ENCODE data around the gene ZBTB20. TPM values are rescaled to one million over a fixed set of nuclear protein-coding genes. Genes with fewer than 3 reads are reported as not detected.

The ZBTB20 gene
- total RNA-seq, 1 donor from 2014 or later, result 91.2 TPM

GRCh38 chr3:114442246-114442645 lies 704.8 kb downstream of the ZBTB20 start:
- ChIA-PET CTCF (interaction anchor here (1.6 kb wide), 1 partner anchor 23 kb away, joined by 6 read pairs; no protein-coding TSS in a partner anchor), POLR2A (interaction anchor here (0.5 kb wide), 1 partner anchor 705 kb away, joined by 4 read pairs; the partner anchor contains the start of gene ZBTB20)
- Mint-ChIP-seq H3K36me3 (ENCODE audit: low read depth) (peaks cover 9% of the 10 kb centered on the region), H3K9me3 (no peaks in the 10 kb centered on the region), H3K27me3 (no peaks in the 10 kb centered on the region), H3K4me1 (peaks cover 70% of the 10 kb centered on the region), H3K27ac (no peak overlapping the region), H3K4me3 (no peak overlapping the region)
- intact Hi-C loops (cut with micrococcal nuclease), result no loop called here
- no peak for ATAC-seq (ENCODE audit: low read depth)
- DNase-seq, result no peak
- TF ChIP-seq CTCF (IDR thresholded peaks at IDR 0.05), result no peak

GRCh38 chr3:114441386-114441785 lies 705.7 kb downstream of the ZBTB20 start:
- no peak for ATAC-seq (ENCODE audit: low read depth)
- intact Hi-C loops (cut with micrococcal nuclease), result no loop called here
- no peak for TF ChIP-seq CTCF (IDR thresholded peaks at IDR 0.05)
- Mint-ChIP-seq H3K4me3 (no peak overlapping the region), H3K9me3 (no peaks in the 10 kb centered on the region), H3K36me3 (ENCODE audit: low read depth) (peaks cover 5% of the 10 kb centered on the region), H3K27ac (peak overlapping the region; percentile 41), H3K27me3 (no peaks in the 10 kb centered on the region), H3K4me1 (peaks cover 69% of the 10 kb centered on the region)
- CTCF ChIA-PET, result interaction anchor here (1.6 kb wide), 1 partner anchor 22 kb away, joined by 6 read pairs; no protein-coding TSS in a partner anchor
- POLR2A ChIA-PET, result interaction anchor here (0.6 to 1.0 kb wide), 4 partner anchors 9 to 28 kb away, joined by 3 to 8 read pairs (median 4); no protein-coding TSS in a partner anchor
- DNase-seq, result no peak

- no peaks in the 10 kb centered on the region for H3K9me3 Mint-ChIP-seq
- TF ChIP-seq CTCF (IDR thresholded peaks at IDR 0.05), result no peak
- no peak overlapping the region for H3K4me3 Mint-ChIP-seq
- DNase-seq (no peak), ATAC-seq (ENCODE audit: low read depth) (no peak)
- H3K36me3 Mint-ChIP-seq (ENCODE audit: low read depth), result peaks cover 5% of the 10 kb centered on the region
- no peak overlapping the region for H3K27ac Mint-ChIP-seq
- intact Hi-C loops (cut with micrococcal nuclease), result no loop called here
- CTCF ChIA-PET, result interaction anchor here (1.0 to 1.6 kb wide), 2 partner anchors 9 to 22 kb away, joined by 3 to 6 read pairs; no protein-coding TSS in a partner anchor
- POLR2A ChIA-PET, result interaction anchor here (0.5 to 1.0 kb wide), 3 partner anchors 11 to 111 kb away, joined by 3 to 4 read pairs (median 3); no protein-coding TSS in a partner anchor
- peaks cover 72% of the 10 kb centered on the region for H3K4me1 Mint-ChIP-seq
- H3K27me3 Mint-ChIP-seq, result no peaks in the 10 kb centered on the region
These were observed 706.4 kb downstream of the ZBTB20 start for GRCh38 chr3:114440700-114441099.

GRCh38 chr3:114439284-114439683 lies 707.8 kb downstream of the ZBTB20 start:
- ATAC-seq (ENCODE audit: low read depth) (no peak), DNase-seq (no peak)
- ChIA-PET POLR2A (interaction anchor here (0.7 to 2.2 kb wide), 5 partner anchors 10 to 25 kb away, joined by 3 to 5 read pairs (median 4); no protein-coding TSS in a partner anchor), CTCF (interaction anchor here (1.2 to 1.7 kb wide), 2 partner anchors 23 to 281 kb away, joined by 3 to 4 read pairs; no protein-coding TSS in a partner anchor)
- Mint-ChIP-seq H3K27me3 (no peaks in the 10 kb centered on the region), H3K27ac (no peak overlapping the region), H3K9me3 (no peaks in the 10 kb centered on the region), H3K4me3 (no peak overlapping the region), H3K4me1 (peaks cover 72% of the 10 kb centered on the region), H3K36me3 (ENCODE audit: low read depth) (peaks cover 11% of the 10 kb centered on the region)
- TF ChIP-seq CTCF (IDR thresholded peaks at IDR 0.05), result no peak
- intact Hi-C loops (cut with micrococcal nuclease), result no loop called here

GRCh38 chr3:114437897-114438296 lies 709.2 kb downstream of the ZBTB20 start:
- no peak for TF ChIP-seq CTCF (IDR thresholded peaks at IDR 0.05)
- no peaks in the 10 kb centered on the region for H3K9me3 Mint-ChIP-seq
- peak overlapping the region; percentile 51 for H3K27ac Mint-ChIP-seq
- H3K36me3 Mint-ChIP-seq (ENCODE audit: low read depth), result peaks cover 14% of the 10 kb centered on the region
- POLR2A ChIA-PET, result interaction anchor here (1.1 to 2.2 kb wide), 6 partner anchors 9 to 26 kb away, joined by 4 to 24 read pairs (median 6); no protein-coding TSS in a partner anchor
- H3K4me1 Mint-ChIP-seq, result peaks cover 70% of the 10 kb centered on the region
- DNase-seq (no peak), ATAC-seq (ENCODE audit: low read depth) (peak; percentile 37)
- H3K27me3 Mint-ChIP-seq, result no peaks in the 10 kb centered on the region
- intact Hi-C loops (cut with micrococcal nuclease), result loop anchor here (1.0 kb wide), 1 partner anchor 9 kb away; no protein-coding TSS in a partner anchor
- no peak overlapping the region for H3K4me3 Mint-ChIP-seq
- CTCF ChIA-PET, result interaction anchor here (1.7 to 3.8 kb wide), 2 partner anchors 18 to 25 kb away, joined by 4 to 20 read pairs; no protein-coding TSS in a partner anchor
